GM12878 (cell line): Measurements from ENCODE around the gene NT5DC3. TPM values are rescaled to one million over a fixed set of nuclear protein-coding genes. Genes with fewer than 3 reads are reported as not detected.

Experiments used
- ATAC-seq: fragments of 200-7000 bp; cut with Tn5 transposase; 3 replicates; pipeline ENCODE4 v1.9.1; 2020; ENCODE audit warnings: mild to moderate bottlenecking, moderate library complexity
- BruUV-seq: library from RNA; stranded (reverse); fragments of 400-500 nt; replicated peaks from 2 replicates; lab custom pipeline; 2021; lab: Mats Ljungman, UMichigan
- CTCF ChIA-PET: fragments of 300-600 bp; sonication (Branson Sonifier 250); formaldehyde crosslinking; extraction: SDS; loops from one replicate; lab custom pipeline; 2021; ENCODE audit warnings: inconsistent platforms; lab: Yijun Ruan, JAX
- POLR2A ChIA-PET: fragments of 350-600 bp; formaldehyde crosslinking; extraction: SDS; loops from one replicate; lab custom pipeline; 2021; ENCODE audit warnings: inconsistent platforms; lab: Charles Lee
- RAD21 ChIA-PET: fragments of 300-600 bp; sonication (Branson Sonifier 250); formaldehyde crosslinking; loops from one replicate; lab custom pipeline; 2023; ENCODE audit warnings: antibody characterized with exemption; ENCODE audit not compliant: unreplicated experiment; lab: Charles Lee
- SMC1A ChIA-PET: fragments of 300-600 bp; sonication (Branson Sonifier 250); formaldehyde crosslinking; loops from one replicate; lab custom pipeline; 2023; ENCODE audit not compliant: unreplicated experiment, uncharacterized antibody; lab: Charles Lee
- DNase-seq: peaks from one replicate; pipeline ENCODE4 v3.0.0-alpha.2; 2011; ENCODE audit warnings: low read depth, low spot score
- FAIRE-seq: peaks from 3 replicates; lab custom pipeline; 2011; peaks lifted over from hg19 to GRCh38; lab: Jason Lieb, UNC
- H2AFZ ChIP-seq: 2 replicates; pipeline ENCODE4 v1.6.0; 2011; ENCODE audit warnings: low read depth, low read length, control low read depth; ENCODE audit not compliant: control insufficient read depth
- H3K27ac ChIP-seq: 2 replicates; pipeline ENCODE4 v1.5.1; 2011; ENCODE audit warnings: control low read depth; ENCODE audit not compliant: control insufficient read depth, insufficient read depth
- H3K27me3 ChIP-seq, 2 experiments: replicated peaks in 1 of 2; 2 replicates each; pipeline versions ENCODE4 v1.6.0 to v1.6.1; 2011; ENCODE audit warnings: low read length in 1 of 2; ENCODE audit not compliant: control insufficient read depth in 2 of 2, insufficient read depth in 2 of 2
- H3K36me3 ChIP-seq, 2 experiments: 2 replicates each; pipeline ENCODE4 v1.5.1; 2011; ENCODE audit warnings: low read length in 1 of 2; ENCODE audit not compliant: control insufficient read depth in 2 of 2, insufficient read depth in 2 of 2
- H3K4me1 ChIP-seq: 2 replicates; pipeline ENCODE4 v1.6.1; 2011; ENCODE audit warnings: mild to moderate bottlenecking, low read length, moderate library complexity, mixed read lengths; ENCODE audit not compliant: control insufficient read depth, insufficient read depth
- H3K4me2 ChIP-seq: 2 replicates; pipeline ENCODE4 v1.6.0; 2011; ENCODE audit warnings: control low read depth; ENCODE audit not compliant: control insufficient read depth, insufficient read depth
- H3K4me3 ChIP-seq: fragments of 200-600 bp; sonication (generic); 2 replicates; pipeline ENCODE4 v1.5.1; 2016
- H3K79me2 ChIP-seq: 2 replicates; pipeline ENCODE4 v1.6.0; 2011; ENCODE audit warnings: low read length; ENCODE audit not compliant: control insufficient read depth, insufficient read depth
- H3K9ac ChIP-seq: 2 replicates; pipeline ENCODE4 v1.8.0; 2011; ENCODE audit warnings: low read length, control low read depth, mixed read lengths; ENCODE audit not compliant: control insufficient read depth, insufficient read depth
- H3K9me3 ChIP-seq: replicated peaks from 3 replicates; pipeline ENCODE4 v1.5.1; 2011; ENCODE audit warnings: mild to moderate bottlenecking, low read length; ENCODE audit not compliant: control insufficient read depth, insufficient read depth
- H4K20me1 ChIP-seq: 2 replicates; pipeline ENCODE4 v1.6.0; 2011; ENCODE audit not compliant: control insufficient read depth, insufficient read depth
- CEBPB ChIP-seq, 2 experiments: fragments of 150-350 bp in 1 of 2; IDR thresholded peaks; 2 replicates each; pipeline ENCODE4 v1.6.1; 2012 to 2014; ENCODE audit warnings: low read depth in 2 of 2, low read length in 2 of 2, borderline replicate concordance in 1 of 2, inconsistent platforms in 1 of 2
- MAX ChIP-seq: IDR thresholded peaks from 2 replicates; pipeline ENCODE4 v1.6.1; 2012; ENCODE audit warnings: low read depth, low read length, improper control_type of control experiment
- MYC ChIP-seq: IDR thresholded peaks from 2 replicates; pipeline ENCODE4 v1.6.1; 2011; ENCODE audit warnings: mild to moderate bottlenecking, low read length, moderate library complexity, inconsistent platforms; ENCODE audit not compliant: insufficient read depth, insufficient replicate concordance, insufficient read length, severe bottlenecking
- NR2C2 ChIP-seq: IDR thresholded peaks from 2 replicates; pipeline ENCODE4 v1.6.1; 2011; ENCODE audit warnings: borderline replicate concordance, low read depth; ENCODE audit not compliant: control insufficient read depth, insufficient read length
- SIN3A ChIP-seq: IDR thresholded peaks from 2 replicates; pipeline ENCODE4 v1.6.1; 2012; ENCODE audit warnings: low read depth, low read length, improper control_type of control experiment
- ZNF24 ChIP-seq: fragments of 450-650 bp; IDR thresholded peaks from 2 replicates; pipeline ENCODE4 v1.6.1; 2017; ENCODE audit warnings: antibody characterized with exemption, mild to moderate bottlenecking
- WGBS: methylation state at CpG from one replicate; pipeline ENCODE4 v1.1.6; 2016; ENCODE audit warnings: low lambda C conversion rate; ENCODE audit not compliant: insufficient replicate concordance, insufficient coverage; ENCODE audit errors: missing lambda C conversion rate; 5-methylcytosine and 5-hydroxymethylcytosine counted together
- in situ Hi-C: fragments of 300-500 bp; cut with MboI; formaldehyde crosslinking; loops from 9 replicates; pipeline ENCODE4 v1.14.3; 2018; ENCODE audit warnings: mixed read lengths
- intact Hi-C: fragments of 100-400 bp; cut with micrococcal nuclease; formaldehyde crosslinking; loops from one replicate; pipeline ENCODE4 v1.14.2; 2022; ENCODE audit not compliant: unreplicated experiment
- polyA plus RNA-seq, 11 experiments: library from polyadenylated mRNA; depleted of rRNA in 4 of 11; unstranded in 6 of 11; stranded (reverse) in 5 of 11; fragments of >200 nt; fragmentation: Nextera tagmentation in 4 of 11; fragmentation: Illumina TruSeq in 1 of 11; extraction: Ambion mirVana in 4 of 11; extraction: Trizol in 1 of 11; gene quantifications; 1 replicate in 1 of 11; 2 replicates in 10 of 11; pipeline versions ENCODE4 v1.2.1 to v1.2.3, GENCODE V29; 2011 to 2016; ENCODE audit warnings: inconsistent platforms in 2 of 11, missing spikeins in 2 of 11, low read depth in 1 of 11
- total RNA-seq, 4 experiments: library from RNA; depleted of rRNA in 3 of 4; stranded (reverse); fragments of >200 nt in 3 of 4; fragmentation: Illumina TruSeq in 1 of 4; extraction: Trizol in 1 of 4; gene quantifications; 2 replicates each; pipeline versions ENCODE4 v1.2.1 to v1.2.3, GENCODE V29; 2013 to 2021

NT5DC3 gene
- total and polyA plus RNA-seq, 10 of the 15 experiments (the other 5 are each of a cell fraction or from before 2014, with no cell fraction given), result 2.0 to 12.4 (median 5.9) TPM

GRCh38 chr12:103820881-103821489 lies 20.0 kb downstream of the NT5DC3 start:
- no peak overlapping the region for H3K9ac ChIP-seq
- ATAC-seq (no peak), DNase-seq (no peak)
- ChIA-PET POLR2A (interaction anchor here (2.0 kb wide), 1 partner anchor 19 kb away, joined by 7 read pairs; the partner anchor contains the start of gene NT5DC3), RAD21 (no interaction called here)
- intact Hi-C loops, result no loop called here
- 71% methylated on average over 3 of the region's 3 CpGs for WGBS
- no peak overlapping the region for H3K27ac ChIP-seq
- no peaks in the 10 kb centered on the region for H3K4me1 ChIP-seq
- H3K36me3 ChIP-seq, result no peaks in the 10 kb centered on the region; a peak in 1 of 4 replicates
- H4K20me1 ChIP-seq, result no peaks in the 10 kb centered on the region
- TF ChIP-seq ZNF24, result no peak
- no peak for TF ChIP-seq NR2C2
- no peak for TF ChIP-seq SIN3A
- TF ChIP-seq CEBPB (IDR thresholded peaks at IDR 0.05; ENCODE audit: borderline replicate concordance in 1 of 2, low read depth in 2 of 2, low read length in 2 of 2), result no peak
- TF ChIP-seq MYC, result no peak
- TF ChIP-seq MAX, result no peak
- TF ChIP-seq, all 136 proteins: peak for 0
- Histone ChIP-seq H3K79me2 (no peaks in the 10 kb centered on the region), H3K4me3 (no peak overlapping the region), H3K4me2 (no peak overlapping the region), H3K9me3 (no peaks in the 10 kb centered on the region; the same call in 2 of the 3 replicates), H3K27me3 (no peaks in the 10 kb centered on the region), H2AFZ (no peak overlapping the region)
- ChIA-PET CTCF (interaction anchor here (2.8 kb wide), 1 partner anchor 13 kb away, joined by 14 read pairs; no protein-coding TSS in a partner anchor), SMC1A (interaction anchor here (0.8 to 1.3 kb wide), 2 partner anchors 19 to 276 kb away, joined by 3 read pairs; no protein-coding TSS in a partner anchor)
- no peak for FAIRE-seq
- in situ Hi-C loops, result no loop called here
- no TSS peak for BruUV-seq
